H9 (cell line): ENCODE data around the gene TEK. TPM values are rescaled to one million over a fixed set of nuclear protein-coding genes. Genes with fewer than 3 reads are reported as not detected.

Experiments
- DNase-seq: peaks from one replicate; pipeline ENCODE4 v3.0.0-alpha.2; 2017
- H2AFZ ChIP-seq: one replicate; pipeline ENCODE4 v1.6.1; 2013; ENCODE audit warnings: mild to moderate bottlenecking, low read length, control low read depth, moderate library complexity
- H2AK5ac ChIP-seq: 2 replicates; pipeline ENCODE4 v1.6.1; 2013; ENCODE audit warnings: low read length, control low read depth, mixed read lengths; ENCODE audit not compliant: insufficient read length
- H2BK120ac ChIP-seq: one replicate; pipeline ENCODE4 v1.6.1; 2013; ENCODE audit warnings: low read depth, mild to moderate bottlenecking, low read length, control low read depth, inconsistent platforms; ENCODE audit not compliant: poor library complexity, severe bottlenecking
- H2BK12ac ChIP-seq: 2 replicates; pipeline ENCODE4 v1.6.1; 2013; ENCODE audit warnings: low read length, control low read depth, mixed read lengths, low read depth; ENCODE audit not compliant: insufficient read length
- H2BK15ac ChIP-seq: 2 replicates; pipeline ENCODE4 v1.6.1; 2013; ENCODE audit warnings: low read depth, low read length, control low read depth
- H2BK20ac ChIP-seq: one replicate; pipeline ENCODE4 v1.6.1; 2013; ENCODE audit warnings: low read depth, mild to moderate bottlenecking, low read length, control low read depth, inconsistent platforms; ENCODE audit not compliant: poor library complexity, severe bottlenecking
- H2BK5ac ChIP-seq: 2 replicates; pipeline ENCODE4 v1.6.1; 2013; ENCODE audit warnings: low read length, control low read depth, mixed read lengths; ENCODE audit not compliant: insufficient read length
- H3K14ac ChIP-seq: 2 replicates; pipeline ENCODE4 v1.6.1; 2013; ENCODE audit warnings: low read length, control low read depth; ENCODE audit not compliant: insufficient read depth
- H3K18ac ChIP-seq: 2 replicates; pipeline ENCODE4 v1.6.1; 2013; ENCODE audit warnings: low read depth, mild to moderate bottlenecking, mixed read lengths, low read length, control low read depth; ENCODE audit not compliant: insufficient read length
- H3K23ac ChIP-seq: 2 replicates; pipeline ENCODE4 v1.6.1; 2013; ENCODE audit warnings: low read length, control low read depth, mixed read lengths, low read depth; ENCODE audit not compliant: insufficient read length
- H3K23me2 ChIP-seq: 2 replicates; pipeline ENCODE4 v1.6.1; 2013; ENCODE audit warnings: low read depth, mild to moderate bottlenecking, mixed read lengths, low read length, control low read depth; ENCODE audit not compliant: insufficient read length, poor library complexity, severe bottlenecking
- H3K27ac ChIP-seq: 2 replicates; pipeline ENCODE4 v1.5.1; 2013; ENCODE audit warnings: low read length, control low read depth, mixed read lengths, low read depth; ENCODE audit not compliant: insufficient read length
- H3K27me3 ChIP-seq: 2 replicates; pipeline ENCODE4 v1.6.1; 2013; ENCODE audit warnings: low read length, control low read depth, inconsistent platforms; ENCODE audit not compliant: insufficient read depth
- H3K4ac ChIP-seq: 2 replicates; pipeline ENCODE4 v1.6.1; 2013; ENCODE audit warnings: low read depth, mild to moderate bottlenecking, control low read depth, inconsistent platforms, low read length, moderate library complexity
- H3K4me1 ChIP-seq: 2 replicates; pipeline ENCODE4 v1.6.1; 2013; ENCODE audit warnings: low read length, control low read depth, inconsistent platforms; ENCODE audit not compliant: insufficient read depth
- H3K4me2 ChIP-seq: 2 replicates; pipeline ENCODE4 v1.6.1; 2013; ENCODE audit warnings: low read length, control low read depth, mixed read lengths; ENCODE audit not compliant: insufficient read length, insufficient read depth
- H3K56ac ChIP-seq: 2 replicates; pipeline ENCODE4 v1.6.1; 2013; ENCODE audit warnings: low read depth, mild to moderate bottlenecking, mixed read lengths, low read length, control low read depth; ENCODE audit not compliant: insufficient read length
- H3K79me1 ChIP-seq: 2 replicates; pipeline ENCODE4 v1.6.1; 2013; ENCODE audit warnings: low read depth, mild to moderate bottlenecking, moderate library complexity, low read length, control low read depth, inconsistent platforms; ENCODE audit not compliant: insufficient read depth, poor library complexity, severe bottlenecking
- H3K79me2 ChIP-seq: 2 replicates; pipeline ENCODE4 v1.6.1; 2013; ENCODE audit warnings: low read length, control low read depth, inconsistent platforms; ENCODE audit not compliant: insufficient read depth
- H3K9ac ChIP-seq: 2 replicates; pipeline ENCODE4 v1.6.1; 2013; ENCODE audit warnings: low read length, control low read depth, mixed read lengths; ENCODE audit not compliant: insufficient read length; ENCODE audit errors: extremely low read depth
- H3K9me3 ChIP-seq: one replicate; pipeline ENCODE4 v1.6.1; 2013; ENCODE audit warnings: low read depth, low read length, inconsistent platforms; ENCODE audit not compliant: control insufficient read depth
- H3T11ph ChIP-seq: one replicate; pipeline ENCODE4 v1.6.1; 2013; ENCODE audit warnings: mild to moderate bottlenecking, low read length, control low read depth, inconsistent platforms
- H4K20me1 ChIP-seq: one replicate; pipeline ENCODE4 v1.6.1; 2013; ENCODE audit not compliant: control insufficient read depth, insufficient read length, insufficient read depth
- H4K5ac ChIP-seq: 2 replicates; pipeline ENCODE4 v1.6.1; 2013; ENCODE audit warnings: low read depth, mild to moderate bottlenecking, mixed read lengths, low read length, control low read depth; ENCODE audit not compliant: insufficient read length
- H4K8ac ChIP-seq: replicated peaks from 2 replicates; pipeline ENCODE4 v1.6.1; 2013; ENCODE audit warnings: low read length, control low read depth, mixed read lengths, low read depth; ENCODE audit not compliant: insufficient read length
- H4K91ac ChIP-seq: 2 replicates; pipeline ENCODE4 v1.6.1; 2013; ENCODE audit warnings: low read depth, mild to moderate bottlenecking, moderate library complexity, mixed read lengths, low read length, control low read depth; ENCODE audit not compliant: insufficient read length
- H3K27ac Mint-ChIP-seq, 3 experiments: 2 replicates in 2 of 3; 3 replicates in 1 of 3; pipeline ENCODE4 v1.8.0; 2020 to 2021; ENCODE audit warnings: mixed read lengths in 3 of 3, mild to moderate bottlenecking in 1 of 3, moderate library complexity in 1 of 3
- H3K27me3 Mint-ChIP-seq: 2 replicates; pipeline ENCODE4 v1.8.0; 2021; ENCODE audit warnings: low read depth, mild to moderate bottlenecking, moderate library complexity, mixed read lengths
- H3K36me3 Mint-ChIP-seq, 3 experiments: 2 replicates in 2 of 3; 3 replicates in 1 of 3; pipeline ENCODE4 v1.8.0; 2020 to 2021; ENCODE audit warnings: low read depth in 3 of 3, mixed read lengths in 3 of 3; ENCODE audit not compliant: insufficient read depth in 1 of 3
- H3K4me1 Mint-ChIP-seq, 2 experiments: 2 replicates each; pipeline ENCODE4 v1.8.0; 2020; ENCODE audit warnings: mixed read lengths in 2 of 2
- H3K4me3 Mint-ChIP-seq, 2 experiments: 2 replicates in 1 of 2; 3 replicates in 1 of 2; pipeline ENCODE4 v1.8.0; 2020 to 2021; ENCODE audit warnings: mild to moderate bottlenecking in 2 of 2, mixed read lengths in 2 of 2, moderate library complexity in 1 of 2
- H3K9me3 Mint-ChIP-seq, 2 experiments: 2 replicates in 1 of 2; 3 replicates in 1 of 2; pipeline ENCODE4 v1.8.0; 2020; ENCODE audit warnings: mild to moderate bottlenecking in 2 of 2, mixed read lengths in 2 of 2, moderate library complexity in 1 of 2
- CTCF ChIP-seq: fragments of 200-600 bp; sonication (generic); conservative IDR thresholded peaks from 3 replicates; pipeline ENCODE4 v1.8.0; 2021; ENCODE audit warnings: antibody characterized with exemption, mild to moderate bottlenecking
- WGBS: extraction: QIAGEN DNeasy Blood & Tissue Kit; methylation state at CpG from one replicate; pipeline ENCODE4 v1.1.7; 2013; ENCODE audit warnings: missing lambda C conversion rate, low lambda C conversion rate, mixed read lengths; ENCODE audit not compliant: insufficient read length; ENCODE audit errors: extremely low coverage; 5-methylcytosine and 5-hydroxymethylcytosine counted together
- total RNA-seq: library from RNA; stranded (reverse); gene quantifications from 2 replicates; pipeline ENCODE4 v1.2.1, GENCODE V29; 2021

TEK gene
- total RNA-seq, 1 experiment from 2014 or later, result 1.8 TPM

GRCh38 chr9:27131731-27132130 is 22.7 kb downstream of the TEK start:
- H2AFZ ChIP-seq, result no peak overlapping the region
- H3K56ac ChIP-seq, result no peak overlapping the region
- no peak overlapping the region for H3T11ph ChIP-seq
- H2AK5ac ChIP-seq, result no peak overlapping the region
- DNase-seq, result no peak
- H3K23me2 ChIP-seq, result no peaks in the 10 kb centered on the region
- no peak overlapping the region for H4K8ac ChIP-seq
- H2BK120ac ChIP-seq, result no peak overlapping the region
- no peak overlapping the region for H4K91ac ChIP-seq
- no peaks in the 10 kb centered on the region for H3K79me2 ChIP-seq
- Mint-ChIP-seq H3K36me3 (no peaks in the 10 kb centered on the region), H3K27ac (no peak overlapping the region), H3K9me3 (no peaks in the 10 kb centered on the region), H3K27me3 (no peaks in the 10 kb centered on the region), H3K4me1 (peaks cover 3 to 10% of the 10 kb centered on the region in 2 experiments; a peak in 3 of 4 replicates), H3K4me3 (no peak overlapping the region)
- H3K14ac ChIP-seq, result no peak overlapping the region
- H3K79me1 ChIP-seq, result no peaks in the 10 kb centered on the region
- H3K27me3 ChIP-seq, result no peaks in the 10 kb centered on the region
- no peak overlapping the region for H3K27ac ChIP-seq
- H2BK20ac ChIP-seq, result no peak overlapping the region
- H3K4me1 ChIP-seq, result no peaks in the 10 kb centered on the region
- no peak overlapping the region for H3K18ac ChIP-seq
- H2BK15ac ChIP-seq, result no peak overlapping the region
- H3K23ac ChIP-seq, result no peak overlapping the region
- no peaks in the 10 kb centered on the region for H4K20me1 ChIP-seq
- no peaks in the 10 kb centered on the region for H3K9me3 ChIP-seq
- no peak overlapping the region for H2BK5ac ChIP-seq
- H3K4ac ChIP-seq, result no peak overlapping the region
- no peak overlapping the region for H3K4me2 ChIP-seq
- no CpG with 5 or more reads among the region's 4 CpGs for WGBS
- no peak overlapping the region for H4K5ac ChIP-seq
- no peak overlapping the region for H3K9ac ChIP-seq
- TF ChIP-seq CTCF, result no peak
- H2BK12ac ChIP-seq, result no peak overlapping the region
